Activated CD8-positive, alpha-beta memory T cell treated with anti-CD3 and anti-CD28 coated beads, Interleukin-2, amount 50 U/mL, for 1 hour (primary cell): ENCODE data around the gene BBS7.

Source experiments
- DNase-seq: peaks from one replicate; pipeline ENCODE4 v3.0.0-alpha.2; 2020; ENCODE audit errors: extremely low read depth

BBS7 gene

DNA sequence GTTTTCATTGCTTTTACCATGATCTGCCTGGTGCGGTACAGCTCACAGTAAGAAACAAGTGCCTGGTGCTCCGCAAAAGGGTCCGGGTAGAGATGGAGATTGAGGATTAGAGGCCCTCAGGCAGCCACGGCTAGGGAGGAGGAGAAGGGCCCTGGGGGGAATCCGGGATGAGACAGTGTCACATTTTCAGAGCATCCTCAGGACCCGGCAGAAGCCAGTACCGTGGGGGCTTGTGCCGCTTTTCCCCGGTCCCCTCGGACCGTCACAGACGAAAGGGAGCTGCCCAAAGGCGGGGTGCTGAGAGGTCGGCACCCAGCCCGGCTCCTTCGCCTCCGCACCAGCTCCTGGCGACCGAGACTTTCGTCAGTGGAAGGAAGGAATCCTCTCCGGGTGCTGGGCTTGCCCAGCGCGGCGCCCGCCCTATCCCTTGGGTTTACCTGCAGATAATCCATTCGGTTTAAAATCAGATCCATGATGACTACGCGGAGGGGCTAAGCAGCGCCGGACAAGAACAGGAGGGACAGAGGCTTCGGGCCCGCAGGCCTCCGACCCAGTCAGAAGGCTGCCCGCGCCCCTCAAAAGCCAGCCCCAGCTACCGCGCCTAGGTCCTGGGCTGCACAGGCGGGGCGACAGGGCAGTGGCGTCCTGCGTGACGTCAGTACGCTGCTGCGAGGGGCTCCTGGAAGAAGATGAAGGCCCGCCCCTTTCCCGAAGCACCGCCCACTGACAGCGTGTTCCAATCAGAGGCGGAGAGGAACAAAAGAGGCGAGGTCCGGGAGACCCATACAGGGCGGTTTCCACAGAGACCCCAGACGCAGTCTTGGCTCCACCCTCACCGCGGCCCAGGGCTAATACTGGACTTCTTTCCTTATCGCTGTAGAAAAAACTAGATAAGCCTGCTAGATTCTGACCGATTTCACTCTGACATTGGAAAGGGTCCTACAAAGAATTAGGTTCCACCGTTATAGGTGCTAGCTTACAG lies at the start of gene BBS7:
Gene BBS7 (minus strand): TSS at position 634 of the 982 bp plus-strand sequence. CDS start 161 bp downstream, at position 473.
- DNase-seq: peak; percentile 86

DNA sequence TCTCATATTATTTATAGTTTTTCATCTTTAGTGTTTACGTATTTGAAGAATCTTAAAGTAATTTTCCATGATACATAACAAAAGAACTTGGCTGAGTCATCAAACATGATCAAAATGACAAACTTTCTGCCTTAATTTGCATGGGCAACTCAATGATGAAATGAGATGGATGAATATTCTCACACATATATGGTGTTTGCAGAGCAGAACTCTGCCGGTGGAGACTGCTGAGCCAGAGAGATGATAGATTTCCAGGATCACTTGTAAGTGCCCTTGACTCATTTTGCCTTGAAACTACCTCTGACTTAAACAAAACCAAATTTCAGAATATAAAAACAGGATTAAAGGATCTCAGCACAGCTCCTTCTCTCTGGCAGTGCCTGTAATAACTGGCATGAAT lies 43.4 kb upstream of the BBS7 start:
- no peak for DNase-seq

DNA sequence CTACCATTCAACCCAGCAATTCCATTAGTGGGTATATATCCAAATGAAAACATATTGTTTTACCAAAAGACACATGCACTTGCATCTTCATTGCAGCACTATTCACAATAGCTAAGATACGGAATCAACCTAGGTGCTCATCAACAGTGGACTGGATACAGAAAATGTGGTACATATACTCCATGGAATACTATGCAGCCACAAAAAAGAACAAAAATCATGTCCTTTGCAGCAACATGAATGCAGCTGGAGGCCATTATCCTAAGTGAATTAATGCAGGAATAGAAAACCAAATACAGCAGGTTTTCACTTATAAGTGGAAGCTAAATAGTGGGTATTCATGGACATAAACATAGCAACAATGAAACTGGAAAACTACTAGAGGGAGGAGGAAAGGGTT lies 38.1 kb upstream of the BBS7 start:
- DNase-seq: no peak

- peak; percentile 12 for DNase-seq
These were observed 30.1 kb upstream of the BBS7 start for GRCh38 chr4:121900132-121900983.

- DNase-seq: no peak
These were observed 27.9 kb upstream of the BBS7 start for GRCh38 chr4:121898150-121898549.

DNA sequence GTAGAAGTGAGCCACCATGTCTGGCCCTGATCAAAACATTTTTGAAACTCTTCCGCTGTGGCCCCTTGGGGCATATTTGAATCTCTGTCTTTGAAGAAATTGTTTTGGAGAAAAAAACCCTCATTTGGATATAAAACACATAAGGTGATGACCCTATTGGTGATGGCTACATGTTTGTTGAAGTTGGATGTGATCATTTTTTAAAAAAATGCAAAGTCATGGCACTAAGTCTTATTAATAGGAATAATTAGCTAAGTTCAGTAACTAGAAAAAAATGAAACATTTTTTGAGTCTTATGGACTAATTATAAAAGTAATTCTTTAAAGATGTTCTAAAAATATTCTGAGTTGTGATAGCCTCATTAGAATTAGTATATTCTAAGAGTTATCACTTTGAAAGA lies 17.9 kb upstream of the BBS7 start:
- DNase-seq: no peak

DNA sequence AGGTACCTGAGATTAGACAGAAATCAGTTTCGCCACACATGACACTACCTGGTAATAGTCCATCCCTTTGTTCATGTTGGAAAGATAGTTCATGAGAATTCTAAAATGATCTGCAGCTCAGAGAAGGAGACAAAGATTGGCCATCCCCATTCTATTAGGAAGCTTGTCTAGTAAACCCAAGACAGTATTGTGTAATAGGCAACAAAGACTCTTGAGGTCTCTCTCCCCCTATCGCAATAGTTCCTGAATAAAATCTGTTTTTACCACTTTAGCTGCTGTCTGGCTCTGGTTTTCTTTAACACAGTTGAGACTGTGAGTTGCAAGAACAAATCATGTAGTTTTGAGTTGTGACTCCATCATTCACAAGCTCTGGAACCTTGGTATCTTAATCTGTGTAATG lies 14.8 kb upstream of the BBS7 start:
- DNase-seq: no peak

DNA sequence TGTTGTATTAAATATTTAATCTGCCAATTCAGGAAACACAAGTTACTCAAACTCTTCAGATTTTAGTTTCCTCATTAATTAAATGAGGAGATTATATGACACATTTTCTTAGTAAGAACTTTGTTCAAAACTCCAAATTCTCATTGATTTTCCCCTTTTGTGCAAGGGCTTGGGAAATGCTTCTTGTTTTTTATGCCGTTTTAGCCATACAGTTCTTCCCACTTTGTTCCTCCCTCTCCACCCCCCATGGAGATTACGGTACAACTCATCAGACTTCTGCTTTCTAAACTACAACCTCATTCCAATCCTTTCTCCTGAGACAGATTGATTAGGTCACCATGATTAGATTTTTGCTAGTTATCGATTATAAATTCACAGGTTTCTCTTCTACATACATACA lies 10.9 kb upstream of the BBS7 start:
- no peak for DNase-seq

DNA sequence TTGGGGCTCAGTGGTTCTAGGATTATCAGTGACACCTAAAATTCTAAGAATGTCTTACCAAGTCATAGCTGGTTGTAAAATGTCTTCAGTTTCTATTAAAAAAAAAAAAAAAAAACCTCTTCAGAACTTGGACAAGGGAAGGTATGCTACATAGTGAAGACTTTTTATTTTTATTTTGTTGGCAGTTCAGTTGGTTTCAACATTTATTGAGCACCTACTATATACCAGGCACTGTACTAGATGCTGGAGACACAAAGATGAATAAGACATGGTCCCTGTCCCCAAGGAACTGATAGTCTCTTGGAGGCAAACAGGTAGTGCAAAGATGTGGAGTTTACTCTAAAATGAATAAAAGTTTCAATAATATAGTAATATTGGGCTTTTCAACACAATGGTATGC lies 8.9 kb upstream of the BBS7 start:
- DNase-seq: no peak

DNA sequence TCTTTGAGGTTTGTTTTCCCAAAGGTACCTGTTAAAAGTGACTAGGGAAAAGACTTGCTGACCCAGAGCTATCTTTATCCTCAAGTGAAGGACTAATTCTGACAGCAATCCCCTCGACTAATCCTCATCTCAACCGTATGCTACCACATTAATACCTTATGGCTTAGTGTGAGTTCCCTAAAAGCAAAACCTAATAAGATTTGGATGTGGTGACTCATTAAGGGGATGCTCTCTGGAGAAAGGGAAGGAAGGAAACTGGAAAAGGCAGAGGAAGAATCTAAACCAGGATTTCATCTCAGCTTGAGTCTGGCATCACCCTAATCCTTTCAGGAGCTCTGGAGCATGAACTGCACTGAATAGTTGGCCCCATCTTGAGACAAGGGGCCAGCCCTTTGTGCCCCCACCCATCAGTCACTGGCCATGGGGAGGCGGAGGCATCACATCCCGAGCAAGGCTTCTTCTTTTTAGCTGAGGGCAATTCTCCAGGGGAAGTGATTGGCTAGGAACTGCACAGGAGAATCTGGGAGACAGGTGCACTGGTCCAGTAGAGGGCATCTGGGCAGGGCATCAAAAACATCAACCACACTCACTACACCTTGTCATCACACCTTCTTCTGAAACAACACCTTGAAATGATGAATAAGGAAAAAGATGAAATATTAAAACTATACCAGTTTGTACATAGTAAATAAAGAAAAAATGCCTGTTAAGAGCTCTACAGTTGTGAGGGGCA lies 6.9 kb upstream of the BBS7 start:
- no peak for DNase-seq

DNA sequence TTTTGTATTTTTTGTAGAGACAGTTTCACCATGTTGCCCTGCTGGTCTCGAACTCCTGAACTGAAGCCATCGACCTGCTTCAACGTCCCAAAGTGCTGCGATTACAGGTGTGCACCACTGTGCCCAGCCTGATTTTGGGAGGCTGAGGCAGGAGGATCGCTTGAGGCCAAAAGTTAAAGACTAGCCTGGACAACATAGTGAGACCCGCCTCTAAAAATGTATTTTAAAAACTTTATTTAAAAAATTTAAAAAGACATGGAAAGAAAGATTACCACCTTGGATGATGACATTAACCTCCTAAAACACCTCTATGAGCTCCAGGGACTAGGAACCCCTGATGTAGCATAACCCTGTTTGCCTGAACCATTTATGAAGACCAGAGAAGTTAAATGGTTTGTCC lies 5.8 kb upstream of the BBS7 start:
- no peak for DNase-seq

DNA sequence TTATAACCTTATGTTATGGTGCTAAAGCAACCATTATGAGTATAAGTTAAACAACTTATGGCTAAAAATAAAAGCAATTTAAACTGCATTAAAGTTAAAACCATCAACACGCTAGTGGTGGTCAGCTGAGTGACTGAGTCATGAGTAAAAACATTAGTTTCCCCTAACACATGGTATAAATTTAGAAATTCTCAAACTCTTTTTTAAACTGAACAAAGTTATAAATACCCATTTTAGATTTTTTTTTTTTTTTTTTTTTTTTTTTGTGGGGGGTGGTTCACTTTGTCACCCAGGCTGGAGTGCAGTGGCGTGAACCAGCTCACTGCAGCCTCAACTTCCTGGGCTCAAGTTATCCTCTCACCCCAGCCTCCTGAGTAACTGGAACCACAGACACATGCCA lies 5.4 kb upstream of the BBS7 start:
- DNase-seq: no peak

DNA sequence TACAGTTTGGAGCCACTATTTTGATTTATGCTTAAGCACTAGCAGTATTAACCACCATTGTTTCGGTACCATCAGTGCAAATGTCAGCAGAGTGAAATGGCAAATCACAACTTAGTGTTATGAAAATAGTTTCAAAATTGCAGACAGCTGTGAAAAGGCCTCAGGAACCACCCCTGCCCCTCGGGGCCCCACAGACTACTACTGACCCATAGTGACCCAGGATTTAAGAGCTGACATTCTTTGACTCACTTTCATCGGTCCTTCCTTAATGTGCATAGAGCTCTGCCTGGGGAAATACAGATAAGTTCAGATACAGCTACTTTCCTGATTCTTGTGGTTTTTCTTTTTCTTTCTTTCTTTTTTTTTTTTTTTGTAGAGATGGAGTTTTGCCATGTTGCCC lies 3.3 kb upstream of the BBS7 start:
- no peak for DNase-seq

GRCh38 chr4:121863799-121864198 lies 6.5 kb downstream of the BBS7 start:
- DNase-seq: no peak

DNA sequence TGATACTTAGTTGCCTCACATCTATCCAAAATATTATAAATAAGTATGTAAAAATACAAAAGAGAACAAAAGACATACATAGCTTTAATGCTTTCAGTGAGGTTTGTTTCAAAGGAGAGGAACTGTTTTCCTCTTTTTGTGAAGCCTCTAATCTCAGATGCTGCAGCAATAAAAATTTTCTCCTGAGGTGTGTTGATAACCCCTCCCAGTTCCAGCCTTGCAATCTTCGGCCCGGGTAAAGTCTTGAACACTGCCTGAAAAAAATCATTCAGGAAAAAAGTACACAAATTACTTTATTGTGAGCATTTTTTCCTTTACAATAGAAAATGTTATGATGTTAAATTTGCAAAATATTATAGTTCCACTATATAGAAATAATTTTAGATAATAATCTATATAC lies 8.8 kb downstream of the BBS7 start:
- DNase-seq: no peak

GRCh38 chr4:121860121-121860520 lies 10.2 kb downstream of the BBS7 start:
- no peak for DNase-seq

DNA sequence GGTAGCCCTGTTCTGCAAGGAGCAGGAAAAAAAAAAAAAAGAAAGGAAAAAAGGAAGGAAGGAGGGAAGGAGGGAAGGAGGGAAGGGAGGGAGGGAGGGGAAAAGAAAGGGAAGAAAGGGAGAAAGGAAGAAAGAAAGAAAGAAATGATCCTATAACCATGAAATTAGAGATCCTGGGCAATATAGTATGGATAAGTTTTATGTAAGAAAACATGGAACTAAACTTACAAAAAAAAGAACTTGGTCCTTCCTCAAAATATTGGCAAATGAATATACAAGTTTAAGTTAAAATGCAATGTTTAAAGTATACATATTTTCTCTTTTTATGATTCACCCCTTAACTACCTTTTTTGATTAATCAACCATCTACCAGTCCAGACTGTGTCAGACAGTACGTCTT lies 18.9 kb downstream of the BBS7 start:
- DNase-seq: no peak

DNA sequence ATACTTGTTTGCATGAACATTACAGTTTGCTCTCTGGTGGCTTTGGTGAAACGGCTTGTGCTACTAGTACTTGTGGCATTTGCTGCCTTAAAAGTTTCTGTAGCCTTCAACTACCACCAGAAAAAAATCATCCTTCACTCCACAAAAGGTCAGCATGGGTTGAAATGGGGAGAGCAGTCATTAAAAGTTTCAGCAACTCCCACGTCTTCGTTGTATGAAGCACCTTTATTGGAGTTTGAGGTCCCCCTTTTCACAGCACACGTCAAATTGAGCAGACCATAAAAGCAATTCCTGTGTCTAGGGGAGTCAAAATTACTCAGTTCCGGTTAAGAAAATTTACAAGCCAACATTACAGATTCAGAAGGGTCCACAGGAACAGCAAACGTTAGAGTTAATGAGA lies 23.6 kb downstream of the BBS7 start:
- DNase-seq: no peak

DNA sequence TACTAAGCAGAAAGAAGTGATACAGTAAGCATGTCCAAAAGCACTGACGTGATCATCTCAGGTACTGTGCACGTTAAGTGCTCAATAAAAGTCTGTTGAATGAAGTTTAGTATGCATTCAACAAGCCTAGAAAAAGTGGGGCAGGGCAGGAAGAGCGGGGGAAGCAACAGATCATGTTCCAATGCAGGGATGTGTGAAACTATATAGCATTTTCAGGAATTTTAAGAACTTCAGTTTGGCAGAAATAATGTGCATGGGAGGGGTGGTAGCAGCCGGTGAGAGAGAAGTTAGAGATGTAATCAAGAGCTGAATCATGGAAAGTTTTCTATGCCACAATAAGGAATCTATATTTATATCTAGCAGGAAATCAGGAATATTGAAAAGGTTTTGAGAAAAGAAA lies 27.4 kb downstream of the BBS7 start:
- no peak for DNase-seq

DNA sequence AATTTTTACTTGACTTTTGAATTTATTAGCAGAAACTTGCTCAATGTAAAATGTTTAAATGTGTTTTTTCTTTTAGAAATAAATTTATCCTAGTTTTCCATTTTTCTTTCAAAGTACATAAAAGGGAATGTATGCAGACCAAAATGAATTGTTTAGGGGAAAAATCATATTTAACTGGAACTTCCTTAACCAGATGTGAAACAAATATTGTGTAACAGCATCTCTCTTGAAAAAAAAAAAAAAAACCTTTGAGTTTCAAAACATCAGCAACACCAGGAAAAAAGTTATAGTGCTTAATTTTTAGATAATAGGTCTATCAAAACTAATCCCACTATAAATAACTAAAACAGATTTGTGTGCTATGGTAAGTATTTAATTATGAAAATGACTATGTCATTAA lies 32.1 kb downstream of the BBS7 start:
- DNase-seq: no peak

DNA sequence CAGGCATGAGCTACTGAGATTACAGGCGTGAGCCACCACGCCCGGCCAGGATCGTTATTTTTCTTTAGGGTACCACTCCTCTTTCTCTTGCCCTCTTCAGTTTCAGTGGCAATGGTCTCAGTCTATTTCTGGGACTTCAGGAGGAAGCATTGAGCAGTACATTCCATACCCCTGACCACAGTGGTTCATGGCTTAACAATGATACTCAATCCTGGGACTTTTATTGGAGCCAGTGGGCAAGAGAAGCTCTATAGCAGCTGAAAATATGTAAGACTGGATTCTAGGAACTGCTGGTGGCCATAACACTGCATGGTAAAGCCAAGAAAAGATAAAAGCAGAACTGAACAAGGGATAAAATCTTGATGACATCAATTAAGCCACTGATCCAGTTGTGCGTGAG lies 40.8 kb downstream of the BBS7 start:
- DNase-seq: no peak

DNA sequence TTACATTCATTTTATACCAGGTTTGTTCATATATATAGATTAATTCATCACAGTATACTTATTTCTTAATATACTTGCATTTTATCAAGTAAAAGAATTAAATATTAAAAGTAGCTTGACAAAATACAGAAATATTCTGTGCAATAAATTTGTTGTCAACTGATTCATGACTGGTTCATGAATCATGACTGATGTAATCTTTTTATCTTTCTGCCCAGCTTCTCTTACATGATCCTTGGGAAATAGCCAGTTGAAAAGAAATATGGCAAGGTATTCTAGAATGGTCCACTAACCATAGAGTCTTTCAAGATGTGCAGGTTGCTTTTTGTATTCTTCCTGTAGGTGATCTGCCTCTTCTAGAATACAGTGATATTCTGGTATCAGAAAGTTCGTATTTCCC lies 42.4 kb downstream of the BBS7 start:
- no peak for DNase-seq
